ENCODE measurements around the gene INTS15. TPM values are rescaled to one million over a fixed set of nuclear protein-coding genes. Genes with fewer than 3 reads are reported as not detected.

The INTS15 gene
- total RNA-seq, 1 experiment from 2014 or later: 24.3 TPM

GRCh38 chr7:6547400-6547799 lies 42.4 kb upstream of the INTS15 start:
- DNase-seq (ENCODE audit: low read depth, low spot score) (no peak), ATAC-seq (no peak)
- no peak overlapping the region for H3K27ac ChIP-seq (ENCODE audit: low read depth, low read length)
- H3K4me1 ChIP-seq (ENCODE audit: control insufficient read depth in 1 of 2, insufficient read depth in 2 of 2, low read length in 2 of 2): peaks cover 0 to 4% of the 10 kb centered on the region in 2 experiments; a peak in 1 of 4 replicates
- H3K4me3 ChIP-seq (replicated peaks in 1 of 2; ENCODE audit: low read depth in 1 of 2, low read length in 2 of 2): no peak overlapping the region
- H4K20me1 ChIP-seq (ENCODE audit: insufficient read depth): no peaks in the 10 kb centered on the region
- no peak overlapping the region for H3K9ac ChIP-seq (ENCODE audit: low read length)
- no peaks in the 10 kb centered on the region for H3K9me3 ChIP-seq (ENCODE audit: control insufficient read depth in 1 of 2, insufficient read depth in 1 of 2, low read depth in 1 of 2, low read length in 2 of 2)
- H3K27me3 ChIP-seq (ENCODE audit: insufficient read depth, low read length): no peaks in the 10 kb centered on the region
- no peak overlapping the region for H2AFZ ChIP-seq (ENCODE audit: low read depth, low read length, poor library complexity, severe bottlenecking)
- ChIA-PET POLR2A (interaction anchor here (1.2 kb wide), 1 partner anchor 12 kb away, joined by 3 read pairs; no protein-coding TSS in a partner anchor), CTCF (interaction anchor here (0.7 to 3.4 kb wide), 3 partner anchors 8 to 12 kb away, joined by 3 to 11 read pairs (median 3); no protein-coding TSS in a partner anchor), RAD21 (ENCODE audit: low non-redundant PET in 1 of 2, low total read pairs in 2 of 2, uncharacterized antibody in 2 of 2, unreplicated experiment in 2 of 2) (no interaction called here)
- no peak for TF ChIP-seq REST (IDR thresholded peaks at IDR 0.05; ENCODE audit: low read depth)
- no peak overlapping the region for H3K4me2 ChIP-seq (ENCODE audit: low read length)
- intact Hi-C loops (cut with micrococcal nuclease): no loop called here
- no TSS peak for BruUV-seq (replicated peaks)
- H3K36me3 ChIP-seq (ENCODE audit: control insufficient read depth in 1 of 2, insufficient read depth in 2 of 2, low read length in 2 of 2): no peaks in the 10 kb centered on the region
- H3K9me2 ChIP-seq (ENCODE audit: insufficient read depth): no peaks in the 10 kb centered on the region
- no peaks in the 10 kb centered on the region for H3K79me2 ChIP-seq (ENCODE audit: insufficient read depth, low read length)

GRCh38 chr7:6551016-6551511 lies 38.8 kb upstream of the INTS15 start, which contains the start of gene GRID2IP:
TSS of gene GRID2IP (minus strand) at chr7:6551461. CDS start at chr7:6551436, 25 bp downstream.
- Histone ChIP-seq H4K20me1 (ENCODE audit: insufficient read depth) (no peaks in the 10 kb centered on the region), H3K4me3 (replicated peaks in 1 of 2; ENCODE audit: low read depth in 1 of 2, low read length in 2 of 2) (no peak within 1 kb of the TSS), H3K36me3 (ENCODE audit: control insufficient read depth in 1 of 2, insufficient read depth in 2 of 2, low read length in 2 of 2) (no peaks in the 10 kb centered on the region), H3K9me2 (ENCODE audit: insufficient read depth) (no peaks in the 10 kb centered on the region), H3K27ac (ENCODE audit: low read depth, low read length) (no peak within 1 kb of the TSS), H3K9ac (ENCODE audit: low read length) (no peak within 1 kb of the TSS), H3K79me2 (ENCODE audit: insufficient read depth, low read length) (no peaks in the 10 kb centered on the region), H3K4me2 (ENCODE audit: low read length) (no peak within 1 kb of the TSS), H2AFZ (ENCODE audit: low read depth, low read length, poor library complexity, severe bottlenecking) (no peak within 1 kb of the TSS), H3K9me3 (ENCODE audit: control insufficient read depth in 1 of 2, insufficient read depth in 1 of 2, low read depth in 1 of 2, low read length in 2 of 2) (no peaks in the 10 kb centered on the region), H3K27me3 (ENCODE audit: insufficient read depth, low read length) (no peaks in the 10 kb centered on the region), H3K4me1 (ENCODE audit: control insufficient read depth in 1 of 2, insufficient read depth in 2 of 2, low read length in 2 of 2) (peaks cover 0 to 4% of the 10 kb centered on the region in 2 experiments; a peak in 1 of 4 replicates)
- intact Hi-C loops (cut with micrococcal nuclease): no loop called here
- ChIA-PET CTCF (interaction anchor here (3.4 kb wide), 1 partner anchor 8 kb away, joined by 11 read pairs; no protein-coding TSS in a partner anchor), RAD21 (ENCODE audit: low non-redundant PET in 1 of 2, low total read pairs in 2 of 2, uncharacterized antibody in 2 of 2, unreplicated experiment in 2 of 2) (no interaction called here), POLR2A (no interaction called here)
- BruUV-seq (replicated peaks): no TSS peak
- DNase-seq (ENCODE audit: low read depth, low spot score) (no peak), ATAC-seq (no peak)
- TF ChIP-seq ZNF274 (IDR thresholded peaks at IDR 0.05; ENCODE audit: low read depth, low read length) (no peak), CTCF (IDR thresholded peaks at IDR 0.05 in 2 of 3, conservative IDR thresholded peaks at IDR 0.05 in 1 of 3; ENCODE audit: borderline replicate concordance in 1 of 3, insufficient read depth in 1 of 3, low read depth in 2 of 3, low read length in 2 of 3) (no peak), ATF3 (IDR thresholded peaks at IDR 0.05) (no peak), MAX (IDR thresholded peaks at IDR 0.05) (no peak), FOSL1 (IDR thresholded peaks at IDR 0.05; ENCODE audit: low read depth) (no peak), YY1 (IDR thresholded peaks at IDR 0.05; ENCODE audit: extremely low read depth, insufficient replicate concordance, low read depth, low read length) (no peak), SP1 (IDR thresholded peaks at IDR 0.05; ENCODE audit: low read depth) (no peak), ZBTB33 (IDR thresholded peaks at IDR 0.05; ENCODE audit: extremely low read depth, insufficient replicate concordance, low read length) (no peak), EZH2 (IDR thresholded peaks at IDR 0.05) (no peak)

All from HCT116 (cell line).